22Rv1 (cell line): ENCODE measurements around the gene PTPRC.

Experiments used
- H3K27ac ChIP-seq: fragments of 450-650 bp; 2 replicates; pipeline ENCODE4 v1.5.1; 2017
- CTCF ChIP-seq: fragments of 450-650 bp; IDR thresholded peaks from 2 replicates; pipeline ENCODE4 v1.5.1; 2017; ENCODE audit warnings: mild to moderate bottlenecking
- ZFX ChIP-seq: fragments of 450-650 bp; IDR thresholded peaks from 2 replicates; pipeline ENCODE4 v1.6.1; 2017; ENCODE audit warnings: antibody characterized with exemption, borderline replicate concordance

PTPRC gene

GRCh38 chr1:198620951-198621824, 17.7 kb upstream of the PTPRC start:
- no peak overlapping the region for H3K27ac ChIP-seq
- TF ChIP-seq ZFX, result no peak

- no peak overlapping the region for H3K27ac ChIP-seq
These were observed 16.8 kb upstream of the PTPRC start for GRCh38 chr1:198622001-198622400.

GRCh38 chr1:198623752-198624647, 14.8 kb upstream of the PTPRC start:
- no peak overlapping the region for H3K27ac ChIP-seq
- TF ChIP-seq CTCF, result no peak

More at GRCh38 chr1:198622001-198622400, 16.8 kb upstream of the PTPRC start:
- TF ChIP-seq ZFX (no peak), CTCF (no peak)

GRCh38 chr1:198624648-198624980, 14.2 kb upstream of the PTPRC start:
- no peak overlapping the region for H3K27ac ChIP-seq
- TF ChIP-seq ZFX (no peak), CTCF (no peak)

- no peak overlapping the region for H3K27ac ChIP-seq
- TF ChIP-seq ZFX (no peak), CTCF (no peak)
These were observed 11.3 kb upstream of the PTPRC start for GRCh38 chr1:198627436-198628066.

- TF ChIP-seq CTCF, result no peak
- TF ChIP-seq ZFX, result no peak
- H3K27ac ChIP-seq, result no peak overlapping the region
These were observed 10.8 kb upstream of the PTPRC start for GRCh38 chr1:198628067-198628455.

GRCh38 chr1:198629610-198630009, 9.2 kb upstream of the PTPRC start:
- TF ChIP-seq CTCF, result no peak
- TF ChIP-seq ZFX, result no peak
- H3K27ac ChIP-seq, result no peak overlapping the region
